ENCODE data around the gene FAM241B.

DNA sequence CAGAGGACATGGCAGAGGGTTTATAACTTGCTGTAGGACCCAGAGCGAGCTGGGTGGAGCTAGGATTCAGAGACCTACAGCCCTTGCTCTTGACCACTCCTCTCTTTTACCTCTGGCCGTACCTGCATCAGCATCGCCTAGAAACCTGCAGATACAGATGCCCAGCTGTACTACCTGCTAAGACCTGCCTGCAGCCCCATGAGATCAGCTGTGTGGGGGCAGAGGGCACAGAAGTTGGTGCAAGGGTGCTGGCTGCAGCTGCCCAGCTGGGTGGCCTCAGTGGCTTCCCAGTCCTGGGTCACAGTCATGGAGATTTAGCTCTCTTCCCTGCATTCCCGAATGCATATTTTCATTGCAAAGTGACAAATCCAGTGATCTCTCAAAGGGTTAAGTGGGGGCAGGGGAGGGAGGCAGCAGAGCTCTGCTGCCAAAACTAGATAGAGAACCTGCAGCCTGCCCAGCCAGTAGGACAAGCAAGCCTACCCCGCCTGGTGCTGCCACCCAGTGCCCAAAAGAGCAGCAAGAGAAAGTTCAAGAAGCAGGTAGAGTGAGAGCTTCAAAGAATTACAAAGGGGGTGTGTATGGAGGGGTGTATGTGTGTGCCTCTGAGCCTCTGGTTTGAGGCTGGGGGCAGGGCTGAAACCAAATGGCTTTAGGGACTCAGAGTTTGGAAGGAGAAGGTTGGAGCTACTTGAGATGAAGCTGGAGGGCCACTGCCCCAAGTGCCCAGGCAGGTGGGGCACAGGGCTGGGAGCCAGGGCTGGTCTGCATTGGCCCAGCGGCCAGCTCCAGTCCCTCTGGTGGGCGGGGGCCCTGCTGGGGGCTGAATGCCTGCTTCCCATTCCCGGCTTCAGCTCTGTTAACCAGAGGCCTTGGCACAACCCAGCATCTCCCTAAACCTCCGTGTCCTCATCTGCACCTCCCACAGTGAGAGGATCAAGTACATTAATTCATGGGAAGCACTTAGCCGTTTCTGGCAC lies 6.9 kb downstream of the FAM241B start:
- TF ChIP-seq POLR2A (IDR thresholded peaks at IDR 0.05; ENCODE audit: low read length) (no peak), GATA1 (IDR thresholded peaks at IDR 0.05; ENCODE audit: low read depth, low read length) (no peak)
